AG20443 (cell line): ENCODE data around the gene SFTPA1.
"Not testable (repeated sequence)": the region's sequence is repeated elsewhere in the genome, so short reads cannot be mapped to it uniquely, and the experiment has no call there.

Experiments
- DNase-seq: peaks from one replicate; pipeline ENCODE4 v3.0.0; 2012; ENCODE audit warnings: low spot score, mixed read lengths

Gene SFTPA1

GRCh38 chr10:79611193-79611976, 646 bp downstream of the SFTPA1 start:
- DNase-seq, result peak; percentile 35

GRCh38 chr10:79615577-79615976, 4.8 kb downstream of the SFTPA1 start:
- no peak for DNase-seq

DNA sequence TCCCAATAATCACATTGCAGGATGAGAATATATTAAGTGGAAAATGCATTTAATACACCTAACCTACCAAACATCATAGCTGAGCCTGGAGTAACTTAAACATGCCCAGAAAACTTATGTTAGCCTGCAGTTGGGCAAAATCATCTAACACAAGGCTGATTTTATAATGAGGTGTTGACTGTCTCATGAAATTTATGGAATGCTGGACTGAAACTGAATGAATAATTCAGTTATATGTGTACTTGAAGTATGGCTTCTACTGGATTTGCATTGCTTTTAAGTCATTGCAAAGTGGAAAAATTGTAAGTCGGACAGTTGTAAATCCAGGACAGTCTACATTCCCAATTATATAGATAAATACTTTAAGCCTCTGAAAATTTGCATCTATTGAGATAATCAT, 5.4 kb downstream of the SFTPA1 start:
- DNase-seq, result no peak

- not testable (repeated sequence) for DNase-seq
Observed at GRCh38 chr10:79623663-79624062, 12.9 kb downstream of the SFTPA1 start.

GRCh38 chr10:79627075-79627474, 16.3 kb downstream of the SFTPA1 start:
- no peak for DNase-seq

DNA sequence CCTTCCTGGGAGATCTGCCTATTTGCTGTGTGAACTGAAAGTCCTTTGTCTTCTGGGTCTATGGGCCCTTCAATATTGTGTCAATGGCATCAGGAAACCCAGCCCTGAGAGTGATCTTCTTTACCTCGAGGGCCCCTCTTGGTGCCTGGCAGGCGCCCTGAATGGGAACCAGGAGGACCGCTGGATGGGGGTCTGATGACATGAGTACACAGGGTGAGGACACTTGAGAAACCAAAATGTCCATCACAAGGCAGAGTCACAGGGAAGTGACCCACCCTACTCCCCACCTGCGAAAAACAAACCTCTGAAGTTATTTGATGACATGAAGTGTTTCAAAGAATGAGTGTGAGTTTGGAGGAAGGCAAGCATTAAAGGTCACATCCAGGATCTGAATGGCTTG, 17.3 kb downstream of the SFTPA1 start:
- no peak for DNase-seq

- DNase-seq, result no peak
Observed at GRCh38 chr10:79628988-79629954, 18.5 kb downstream of the SFTPA1 start.

DNA sequence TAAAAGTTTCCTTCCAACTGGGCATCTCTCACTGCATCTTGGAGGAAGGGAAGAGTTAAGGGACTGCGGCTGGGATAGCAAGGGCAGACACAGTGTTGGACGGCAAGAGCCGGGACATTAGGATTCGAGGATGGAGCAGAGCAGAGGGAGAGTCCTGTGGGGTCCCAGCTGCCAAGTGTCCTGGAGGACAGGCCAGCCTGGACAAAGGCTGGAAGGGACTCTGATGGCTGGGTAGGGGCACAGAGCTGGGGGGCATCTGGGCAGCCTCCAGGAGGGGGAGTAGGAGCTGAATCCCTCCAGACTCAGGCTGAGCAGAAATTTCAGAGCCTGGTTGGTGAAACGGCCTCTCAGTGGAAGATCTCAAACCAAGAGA, 19.2 kb downstream of the SFTPA1 start:
- no peak for DNase-seq

- not testable (repeated sequence) for DNase-seq
Observed at GRCh38 chr10:79636654-79637199, 26.0 kb downstream of the SFTPA1 start.

DNA sequence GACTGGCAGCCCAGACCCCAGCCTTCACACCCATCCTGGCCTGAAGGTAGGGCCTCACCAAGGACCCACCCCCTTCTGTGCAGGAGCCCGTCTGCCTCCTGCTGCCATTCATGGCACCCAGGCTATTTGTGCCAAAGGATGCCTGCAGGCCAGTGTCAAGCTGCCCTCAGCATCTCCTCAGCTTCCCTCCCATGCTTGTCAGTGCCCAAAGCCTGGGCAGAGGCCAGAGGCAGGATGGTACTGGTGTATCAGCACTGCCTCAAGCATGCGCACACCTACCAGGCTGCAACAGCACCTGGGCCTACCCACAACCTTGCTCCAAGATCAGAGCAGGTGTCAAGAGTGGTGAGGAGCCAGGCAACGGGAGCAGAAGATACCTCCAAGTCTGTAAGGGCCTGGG, 27.6 kb downstream of the SFTPA1 start:
- no peak for DNase-seq

DNA sequence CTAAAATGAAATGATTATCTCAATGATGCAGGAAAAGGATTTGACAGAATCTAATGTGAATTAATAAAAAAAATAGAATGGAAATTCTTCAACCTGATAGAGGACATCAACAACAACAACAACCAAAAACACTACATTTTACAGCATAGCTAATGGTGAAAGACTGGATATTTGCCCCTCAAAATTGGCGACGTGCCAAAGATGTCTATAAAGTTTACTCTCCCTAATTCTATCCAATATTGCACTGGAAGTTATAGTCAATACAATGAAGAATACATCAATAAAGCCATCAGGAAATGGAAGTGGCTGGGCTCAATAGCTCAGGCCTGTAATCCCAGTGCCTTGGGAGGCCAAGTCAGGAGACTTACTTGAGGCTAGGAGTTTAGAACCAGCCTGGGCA, 42.0 kb downstream of the SFTPA1 start:
- not testable (repeated sequence) for DNase-seq

DNA sequence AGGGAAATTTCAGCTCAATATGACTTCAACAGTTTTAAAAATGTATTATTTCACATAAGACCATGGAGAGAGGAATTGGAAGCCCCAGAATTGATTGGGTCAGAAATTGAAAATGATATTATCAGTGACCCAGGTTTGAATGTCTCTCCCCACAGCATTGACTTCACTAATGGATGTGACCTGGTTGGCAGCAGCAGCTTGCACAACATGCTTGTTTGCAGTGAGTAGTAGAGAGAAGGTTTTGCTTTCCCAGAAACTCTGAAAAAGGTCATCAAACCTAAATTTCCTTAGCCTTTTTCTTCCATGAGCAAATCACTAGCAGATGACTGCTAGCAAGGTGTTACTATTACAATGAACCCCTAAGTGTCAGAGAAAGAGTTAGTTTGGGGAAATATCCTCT, 52.5 kb downstream of the SFTPA1 start:
- not testable (repeated sequence) for DNase-seq

DNA sequence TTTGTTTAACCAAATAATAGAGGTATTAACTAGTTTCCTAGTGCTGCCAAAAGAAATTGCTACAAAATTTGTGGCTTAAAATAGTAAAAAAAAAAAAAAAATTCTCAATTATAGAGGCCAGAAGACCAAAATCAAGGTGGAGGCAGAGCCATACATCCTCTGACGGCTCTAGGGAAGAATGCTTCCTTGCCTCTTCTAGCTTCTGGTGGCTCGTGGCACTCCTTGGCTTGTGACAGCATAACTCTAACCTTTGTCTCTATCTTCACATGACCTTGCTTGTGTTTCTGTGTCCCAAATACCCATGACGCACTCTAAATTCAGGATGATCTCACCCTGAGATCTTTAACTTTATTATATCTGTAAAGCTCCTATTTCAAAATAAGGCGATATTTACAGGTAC, 53.9 kb downstream of the SFTPA1 start:
- DNase-seq, result not testable (repeated sequence)
